Upper lobe of right lung (tissue), 1 donor: ENCODE results near the gene OR5K3. TPM values are rescaled to one million over a fixed set of nuclear protein-coding genes. Genes with fewer than 3 reads are reported as not detected.

Source experiments
- ATAC-seq: fragments of 200-7000 bp; cut with Tn5 transposase; one replicate; pipeline ENCODE4 v1.9.1; 2020; ENCODE audit warnings: mild to moderate bottlenecking, moderate library complexity
- DNase-seq: peaks from one replicate; pipeline ENCODE4 v3.0.0-alpha.2; 2020
- H3K27ac ChIP-seq: fragments of 200-600 bp; one replicate; pipeline ENCODE4 v1.8.0; 2022
- H3K27me3 ChIP-seq: fragments of 200-600 bp; one replicate; pipeline ENCODE4 v1.8.0; 2022; ENCODE audit warnings: mild to moderate bottlenecking
- H3K36me3 ChIP-seq: fragments of 200-600 bp; one replicate; pipeline ENCODE4 v1.8.0; 2022
- H3K4me1 ChIP-seq: fragments of 200-600 bp; one replicate; pipeline ENCODE4 v1.8.0; 2022
- H3K4me3 ChIP-seq: fragments of 200-600 bp; one replicate; pipeline ENCODE4 v1.8.0; 2022; ENCODE audit warnings: mild to moderate bottlenecking
- H3K9me3 ChIP-seq: fragments of 200-600 bp; one replicate; pipeline ENCODE4 v1.8.0; 2022
- intact Hi-C: fragments of 100-400 bp; cut with DNase I; formaldehyde crosslinking; loops from one replicate; pipeline ENCODE4 v1.11.0; 2022
- total RNA-seq: library from RNA; stranded (reverse); fragmentation: NEBNext Ultra II Directional; extraction: Animal tissue kit (Norgen Biotek cat#: 25700); gene quantifications from one replicate; pipeline ENCODE4 v1.2.1, GENCODE V29; 2021
- TF ChIP-seq, protein P1 (sequence below): fragments of 200-600 bp; IDR thresholded peaks from one replicate; pipeline ENCODE4 v1.8.0; 2022; ENCODE audit warnings: antibody characterized with exemption
- donor health status: DM: no; HTN: yes; CAD: no; lungs with severe emphysema.

OR5K3 gene
- total RNA-seq, 1 donor from 2014 or later = not detected

DNA sequence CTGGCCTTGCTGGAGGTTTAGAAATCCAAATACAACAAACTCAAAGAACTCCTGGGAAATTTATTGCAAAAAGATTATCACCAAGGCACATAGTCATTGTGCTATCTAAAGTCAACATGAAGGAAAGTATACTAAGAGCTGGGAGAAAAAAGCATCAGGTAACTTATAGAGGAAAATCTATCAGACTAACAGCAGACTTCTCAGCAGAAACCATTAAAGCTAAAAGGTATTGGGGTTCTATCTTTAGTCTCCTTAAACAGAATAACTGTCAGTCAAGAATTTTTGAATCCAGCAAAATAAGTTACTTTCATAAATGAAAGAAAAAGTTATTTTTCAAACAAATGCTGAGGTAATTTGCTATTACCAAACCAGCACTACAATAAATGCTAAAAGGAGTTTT lies 8.0 kb downstream of the OR5K3 start:
- no peak overlapping the region for H3K27ac ChIP-seq
- H3K9me3 ChIP-seq = peaks cover 6% of the 10 kb centered on the region
- no peak for DNase-seq
- intact Hi-C loops = no loop called here
- TF ChIP-seq, protein P1, sequence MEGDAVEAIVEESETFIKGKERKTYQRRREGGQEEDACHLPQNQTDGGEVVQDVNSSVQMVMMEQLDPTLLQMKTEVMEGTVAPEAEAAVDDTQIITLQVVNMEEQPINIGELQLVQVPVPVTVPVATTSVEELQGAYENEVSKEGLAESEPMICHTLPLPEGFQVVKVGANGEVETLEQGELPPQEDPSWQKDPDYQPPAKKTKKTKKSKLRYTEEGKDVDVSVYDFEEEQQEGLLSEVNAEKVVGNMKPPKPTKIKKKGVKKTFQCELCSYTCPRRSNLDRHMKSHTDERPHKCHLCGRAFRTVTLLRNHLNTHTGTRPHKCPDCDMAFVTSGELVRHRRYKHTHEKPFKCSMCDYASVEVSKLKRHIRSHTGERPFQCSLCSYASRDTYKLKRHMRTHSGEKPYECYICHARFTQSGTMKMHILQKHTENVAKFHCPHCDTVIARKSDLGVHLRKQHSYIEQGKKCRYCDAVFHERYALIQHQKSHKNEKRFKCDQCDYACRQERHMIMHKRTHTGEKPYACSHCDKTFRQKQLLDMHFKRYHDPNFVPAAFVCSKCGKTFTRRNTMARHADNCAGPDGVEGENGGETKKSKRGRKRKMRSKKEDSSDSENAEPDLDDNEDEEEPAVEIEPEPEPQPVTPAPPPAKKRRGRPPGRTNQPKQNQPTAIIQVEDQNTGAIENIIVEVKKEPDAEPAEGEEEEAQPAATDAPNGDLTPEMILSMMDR = no peak
- H3K36me3 ChIP-seq = no peaks in the 10 kb centered on the region
- no peaks in the 10 kb centered on the region for H3K27me3 ChIP-seq
- H3K4me1 ChIP-seq = no peaks in the 10 kb centered on the region
- no peak for ATAC-seq
- no peak overlapping the region for H3K4me3 ChIP-seq

DNA sequence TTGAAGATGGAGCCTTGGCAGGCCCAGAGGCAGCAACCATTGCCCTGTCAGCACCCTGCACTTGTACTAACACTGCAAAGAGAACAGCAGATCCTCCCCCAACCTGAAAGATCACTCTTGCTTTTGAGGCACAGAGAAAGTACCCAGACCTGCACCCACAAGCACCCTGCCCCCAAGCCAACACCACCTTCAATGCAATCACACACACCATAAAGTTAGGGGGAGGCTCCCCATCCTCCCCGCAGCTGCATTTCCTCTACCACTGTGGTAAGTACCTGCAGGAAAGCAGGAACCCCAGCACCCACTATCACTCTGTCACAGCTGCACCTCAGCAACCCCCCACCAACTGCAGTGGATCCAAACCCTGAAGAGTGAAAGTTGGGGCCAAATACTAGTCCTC lies 12.0 kb downstream of the OR5K3 start:
- intact Hi-C loops = no loop called here
- ATAC-seq = no peak
- TF ChIP-seq, protein P1 = no peak
- Histone ChIP-seq H3K27me3 (no peaks in the 10 kb centered on the region), H3K36me3 (no peaks in the 10 kb centered on the region), H3K4me1 (no peaks in the 10 kb centered on the region), H3K4me3 (no peak overlapping the region), H3K27ac (no peak overlapping the region), H3K9me3 (peaks cover 15% of the 10 kb centered on the region)
- no peak for DNase-seq

DNA sequence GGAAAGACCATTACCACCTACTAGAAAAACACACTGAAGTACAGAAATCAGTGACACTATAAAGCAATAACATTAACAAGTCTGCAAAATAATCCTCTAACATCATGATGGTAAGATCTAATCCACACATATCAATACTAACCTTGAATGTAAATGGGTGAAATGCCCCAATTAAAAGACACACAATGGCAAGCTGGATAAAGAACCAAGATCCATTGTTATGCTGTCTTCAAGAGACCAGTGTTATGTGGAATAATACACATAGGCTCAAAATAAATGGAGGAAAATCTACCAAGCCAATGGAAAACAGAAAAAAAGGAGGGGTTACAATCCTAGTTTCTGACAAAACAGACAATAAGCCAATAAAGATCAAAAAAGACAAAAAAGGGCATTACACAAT lies 13.5 kb downstream of the OR5K3 start:
- DNase-seq (no peak), ATAC-seq (no peak)
- Histone ChIP-seq H3K27me3 (no peaks in the 10 kb centered on the region), H3K9me3 (peaks cover 15% of the 10 kb centered on the region), H3K27ac (no peak overlapping the region), H3K4me3 (no peak overlapping the region), H3K4me1 (no peaks in the 10 kb centered on the region), H3K36me3 (no peaks in the 10 kb centered on the region)
- intact Hi-C loops = no loop called here
- TF ChIP-seq, protein P1 = no peak

DNA sequence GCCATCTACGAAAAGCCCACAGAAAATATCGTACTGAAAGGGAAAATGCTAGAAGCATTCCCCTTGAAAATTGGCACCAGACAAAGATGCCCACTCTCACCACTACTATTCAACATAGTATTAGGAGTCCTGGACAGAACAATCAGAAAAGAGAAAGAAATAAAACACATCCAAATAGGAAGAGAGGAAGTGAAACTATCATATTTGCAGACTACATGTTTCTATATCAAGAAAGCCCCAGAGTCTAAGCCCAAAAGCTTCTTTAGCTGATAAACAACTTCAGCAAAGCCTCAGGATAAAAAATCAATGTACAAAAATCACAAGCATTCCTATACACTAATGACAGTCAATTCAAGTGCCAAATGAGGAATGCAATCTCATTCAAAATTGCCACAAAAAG lies 15.6 kb downstream of the OR5K3 start:
- H3K27me3 ChIP-seq = no peaks in the 10 kb centered on the region
- H3K9me3 ChIP-seq = peaks cover 15% of the 10 kb centered on the region
- intact Hi-C loops = no loop called here
- no peak overlapping the region for H3K4me3 ChIP-seq
- ATAC-seq (no peak), DNase-seq (no peak)
- no peaks in the 10 kb centered on the region for H3K36me3 ChIP-seq
- H3K27ac ChIP-seq = no peak overlapping the region
- TF ChIP-seq, protein P1 = no peak
- no peaks in the 10 kb centered on the region for H3K4me1 ChIP-seq

DNA sequence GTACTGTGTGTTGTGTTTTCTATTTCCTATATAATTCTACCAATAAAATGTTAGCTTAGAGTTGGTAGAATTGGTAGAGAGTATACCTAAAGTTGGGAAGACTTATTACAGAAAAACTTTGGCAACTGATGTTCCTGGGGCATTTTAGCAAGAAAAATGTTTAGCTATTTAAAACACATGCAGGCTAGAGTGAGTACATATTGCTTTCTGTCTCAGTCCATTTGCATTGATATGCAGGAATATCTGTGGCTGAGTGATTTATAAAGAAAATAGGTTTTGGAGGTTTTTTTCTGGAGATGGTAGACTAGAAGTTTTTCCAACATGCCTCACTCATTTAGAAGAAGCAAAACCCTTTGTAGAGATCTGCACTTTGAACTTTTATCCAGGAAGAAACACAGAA lies 42.1 kb downstream of the OR5K3 start:
- DNase-seq = no peak
- H3K36me3 ChIP-seq = no peaks in the 10 kb centered on the region
- no peak overlapping the region for H3K4me3 ChIP-seq
- intact Hi-C loops = no loop called here
- peaks cover 14% of the 10 kb centered on the region for H3K9me3 ChIP-seq
- TF ChIP-seq, protein P1 = no peak
- no peaks in the 10 kb centered on the region for H3K27me3 ChIP-seq
- H3K4me1 ChIP-seq = no peaks in the 10 kb centered on the region
- H3K27ac ChIP-seq = no peak overlapping the region
- no peak for ATAC-seq

DNA sequence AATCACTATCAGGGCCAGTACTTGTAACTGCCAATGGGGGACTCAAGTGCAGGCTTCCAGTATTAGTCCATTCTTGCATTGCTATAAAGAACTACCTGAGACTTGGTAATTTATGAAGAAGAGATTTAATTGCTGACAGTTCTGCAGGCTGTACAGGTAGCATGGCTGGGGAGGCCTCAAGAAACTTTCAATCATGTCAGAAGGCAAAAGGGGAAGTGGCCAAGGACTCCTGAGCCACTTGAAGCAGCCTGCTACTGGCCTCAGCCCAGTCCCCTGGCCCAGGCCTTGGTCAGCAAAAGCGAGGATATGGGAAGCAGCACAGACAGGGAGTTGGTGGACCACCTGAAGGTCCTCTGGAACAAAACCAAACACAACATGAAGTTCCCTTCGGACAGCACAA lies 43.3 kb downstream of the OR5K3 start:
- Histone ChIP-seq H3K4me3 (no peak overlapping the region), H3K27ac (no peak overlapping the region), H3K27me3 (no peaks in the 10 kb centered on the region), H3K9me3 (peaks cover 14% of the 10 kb centered on the region), H3K4me1 (no peaks in the 10 kb centered on the region), H3K36me3 (no peaks in the 10 kb centered on the region)
- TF ChIP-seq, protein P1 = no peak
- DNase-seq (no peak), ATAC-seq (no peak)
- intact Hi-C loops = no loop called here
